HG03571 (cell line): Measurements from ENCODE around the gene DUSP3.

Experiments used
- ATAC-seq: cut with Tn5 transposase; IDR thresholded peaks from one replicate; pipeline ENCODE4 v1.9.1; 2021; ENCODE audit not compliant: unreplicated experiment

Gene DUSP3

GRCh38 chr17:43778337-43779144, at the start of gene DUSP3:
Gene DUSP3 (minus strand): TSS chr17:43778977. CDS start chr17:43778924, 53 bp downstream.
- ATAC-seq, result peak; percentile 61

GRCh38 chr17:43827596-43827995, 48.8 kb upstream of the DUSP3 start:
- ATAC-seq, result no peak

- no peak for ATAC-seq
These were observed 47.4 kb upstream of the DUSP3 start for GRCh38 chr17:43826206-43826605.

GRCh38 chr17:43825567-43825966, 46.8 kb upstream of the DUSP3 start:
- no peak for ATAC-seq

GRCh38 chr17:43823350-43824084, 44.7 kb upstream of the DUSP3 start:
- no peak for ATAC-seq

- no peak for ATAC-seq
These were observed 43.9 kb upstream of the DUSP3 start for GRCh38 chr17:43822570-43823190.

GRCh38 chr17:43820759-43821158, 42.0 kb upstream of the DUSP3 start:
- ATAC-seq, result no peak

- ATAC-seq, result no peak
These were observed 40.2 kb upstream of the DUSP3 start for GRCh38 chr17:43818966-43819365.

GRCh38 chr17:43817826-43818225, 39.0 kb upstream of the DUSP3 start:
- no peak for ATAC-seq

- no peak for ATAC-seq
These were observed 37.9 kb upstream of the DUSP3 start for GRCh38 chr17:43816336-43817320.

- no peak for ATAC-seq
These were observed 35.9 kb upstream of the DUSP3 start for GRCh38 chr17:43814714-43815113.

- no peak for ATAC-seq
These were observed 35.2 kb upstream of the DUSP3 start for GRCh38 chr17:43814026-43814425.

- no peak for ATAC-seq
These were observed 34.6 kb upstream of the DUSP3 start for GRCh38 chr17:43813386-43813785.

GRCh38 chr17:43812396-43813265, 33.9 kb upstream of the DUSP3 start:
- ATAC-seq, result no peak

GRCh38 chr17:43810823-43811222, 32.0 kb upstream of the DUSP3 start:
- ATAC-seq, result no peak

- ATAC-seq, result no peak
These were observed 31.5 kb upstream of the DUSP3 start for GRCh38 chr17:43810226-43810715.

- ATAC-seq, result no peak
These were observed 30.3 kb upstream of the DUSP3 start for GRCh38 chr17:43809121-43809520.

- ATAC-seq, result no peak
These were observed 29.3 kb upstream of the DUSP3 start for GRCh38 chr17:43808076-43808475.

- ATAC-seq, result no peak
These were observed 26.3 kb upstream of the DUSP3 start for GRCh38 chr17:43805117-43805516.

- ATAC-seq, result no peak
These were observed 25.0 kb upstream of the DUSP3 start for GRCh38 chr17:43803758-43804157.
